KG1 (cell line): ENCODE results near the gene ERMAP.

Experiments
- DNase-seq: peaks from one replicate; lab custom pipeline; 2025; lab: John Stamatoyannopoulos, UW

Gene ERMAP

GRCh38 chr1:42873670-42874069 lies 56.7 kb downstream of the ERMAP start:
- DNase-seq: no peak

DNA sequence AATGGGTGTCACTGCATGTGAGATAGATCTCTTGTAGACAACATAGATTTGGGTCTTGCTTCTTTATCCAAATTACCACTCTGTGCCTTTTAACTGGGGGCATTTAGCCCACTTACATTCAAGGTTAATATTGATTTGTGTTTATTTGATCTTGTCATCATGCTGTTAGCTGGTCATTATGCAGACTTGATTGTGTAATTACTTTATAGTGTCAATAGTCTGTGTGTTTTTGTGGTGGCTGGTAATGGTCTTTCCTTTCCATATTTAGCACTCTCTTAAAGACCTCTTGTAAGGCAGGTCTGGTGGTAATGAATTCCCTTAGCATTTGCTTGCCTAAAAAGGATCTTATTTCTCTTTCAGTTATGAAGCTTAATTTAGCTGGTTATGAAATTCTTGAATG lies 59.1 kb downstream of the ERMAP start:
- no peak for DNase-seq

- DNase-seq: no peak
These were observed 60.5 kb downstream of the ERMAP start for GRCh38 chr1:42877380-42877779.

GRCh38 chr1:42880384-42880783 lies 63.5 kb downstream of the ERMAP start:
- no peak for DNase-seq

GRCh38 chr1:42886046-42886739 lies 69.3 kb downstream of the ERMAP start:
- DNase-seq: no peak

- no peak for DNase-seq
These were observed 69.9 kb downstream of the ERMAP start for GRCh38 chr1:42886800-42887199.

GRCh38 chr1:42887366-42887765 lies 70.4 kb downstream of the ERMAP start:
- no peak for DNase-seq

GRCh38 chr1:42888013-42888633 lies 71.2 kb downstream of the ERMAP start:
- no peak for DNase-seq

- no peak for DNase-seq
These were observed 72.3 kb downstream of the ERMAP start for GRCh38 chr1:42889264-42889663.

DNA sequence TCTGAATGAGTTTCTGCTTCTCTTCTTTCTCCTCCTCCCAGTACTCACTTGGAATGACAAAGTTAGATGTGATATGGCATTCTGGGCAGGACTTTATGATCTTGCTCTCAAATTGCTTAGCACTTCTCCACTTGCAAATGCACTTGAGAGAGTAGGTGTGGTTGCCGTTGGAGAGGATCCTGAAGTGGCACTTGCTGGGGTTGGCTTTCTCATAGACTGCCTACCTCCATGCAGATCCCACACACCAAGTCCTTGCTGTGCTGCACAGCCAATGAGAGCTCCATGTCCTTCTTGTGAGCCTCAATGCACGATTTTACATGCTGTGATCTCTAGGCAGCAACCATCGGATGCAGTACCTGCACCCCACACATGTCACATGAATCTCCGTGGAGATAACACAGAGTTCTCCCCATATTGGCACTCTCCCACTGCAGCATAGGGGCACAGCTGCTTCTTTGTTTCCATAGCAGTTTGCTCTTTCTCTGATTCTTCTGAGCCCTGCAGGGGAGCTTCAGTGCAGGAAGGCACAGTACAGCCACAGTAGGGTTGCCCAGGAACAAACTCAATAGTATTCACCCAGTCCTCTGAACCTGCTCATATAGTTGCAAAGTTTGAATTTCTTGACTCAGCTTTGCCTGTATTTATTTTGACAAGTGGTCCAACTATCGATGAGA lies 74.7 kb downstream of the ERMAP start:
- DNase-seq: no peak
